Measurements from ENCODE around the gene OR51M1.

Gene OR51M1

GRCh38 chr11:5384335-5384734, 723 bp downstream of the OR51M1 start:
- no peak for DNase-seq (ENCODE audit: low read depth)

- no peak for DNase-seq (ENCODE audit: low read depth)
Observed at GRCh38 chr11:5390210-5390609, 6.6 kb downstream of the OR51M1 start.

GRCh38 chr11:5394091-5394490, 10.5 kb downstream of the OR51M1 start:
- DNase-seq (ENCODE audit: low read depth), result no peak

GRCh38 chr11:5398936-5399335, 15.3 kb downstream of the OR51M1 start:
- no peak for DNase-seq (ENCODE audit: low read depth)

- no peak for DNase-seq (ENCODE audit: low read depth)
Observed at GRCh38 chr11:5405173-5405572, 21.6 kb downstream of the OR51M1 start.

GRCh38 chr11:5420993-5421392, 37.4 kb downstream of the OR51M1 start:
- no peak for DNase-seq (ENCODE audit: low read depth)

- no peak for DNase-seq (ENCODE audit: low read depth)
Observed at GRCh38 chr11:5421811-5422210, 38.2 kb downstream of the OR51M1 start, which contains the start of gene OR51Q1. Gene OR51Q1, plus strand, starts transcription at chr11:5422111. Its CDS starts 90 bp downstream, at chr11:5422201.

GRCh38 chr11:5423131-5423530, 39.5 kb downstream of the OR51M1 start:
- DNase-seq (ENCODE audit: low read depth), result no peak

GRCh38 chr11:5441414-5441813, 57.8 kb downstream of the OR51M1 start, which contains the start of gene OR51I1:
Gene OR51I1, minus strand, starts transcription at chr11:5441514. Its CDS starts 0 bp downstream, at chr11:5441514.
- no peak for DNase-seq (ENCODE audit: low read depth)

Measured in ELR (cell line).